GOT3 (cell line): ENCODE measurements around the gene WBP1.

Experiments used
- DNase-seq: peaks from one replicate; lab custom pipeline; 2025; ENCODE audit warnings: mixed read lengths; lab: John Stamatoyannopoulos, UW

The WBP1 gene

GRCh38 chr2:74502720-74503505 lies 44.7 kb downstream of the WBP1 start:
- DNase-seq: peak; percentile 49

DNA sequence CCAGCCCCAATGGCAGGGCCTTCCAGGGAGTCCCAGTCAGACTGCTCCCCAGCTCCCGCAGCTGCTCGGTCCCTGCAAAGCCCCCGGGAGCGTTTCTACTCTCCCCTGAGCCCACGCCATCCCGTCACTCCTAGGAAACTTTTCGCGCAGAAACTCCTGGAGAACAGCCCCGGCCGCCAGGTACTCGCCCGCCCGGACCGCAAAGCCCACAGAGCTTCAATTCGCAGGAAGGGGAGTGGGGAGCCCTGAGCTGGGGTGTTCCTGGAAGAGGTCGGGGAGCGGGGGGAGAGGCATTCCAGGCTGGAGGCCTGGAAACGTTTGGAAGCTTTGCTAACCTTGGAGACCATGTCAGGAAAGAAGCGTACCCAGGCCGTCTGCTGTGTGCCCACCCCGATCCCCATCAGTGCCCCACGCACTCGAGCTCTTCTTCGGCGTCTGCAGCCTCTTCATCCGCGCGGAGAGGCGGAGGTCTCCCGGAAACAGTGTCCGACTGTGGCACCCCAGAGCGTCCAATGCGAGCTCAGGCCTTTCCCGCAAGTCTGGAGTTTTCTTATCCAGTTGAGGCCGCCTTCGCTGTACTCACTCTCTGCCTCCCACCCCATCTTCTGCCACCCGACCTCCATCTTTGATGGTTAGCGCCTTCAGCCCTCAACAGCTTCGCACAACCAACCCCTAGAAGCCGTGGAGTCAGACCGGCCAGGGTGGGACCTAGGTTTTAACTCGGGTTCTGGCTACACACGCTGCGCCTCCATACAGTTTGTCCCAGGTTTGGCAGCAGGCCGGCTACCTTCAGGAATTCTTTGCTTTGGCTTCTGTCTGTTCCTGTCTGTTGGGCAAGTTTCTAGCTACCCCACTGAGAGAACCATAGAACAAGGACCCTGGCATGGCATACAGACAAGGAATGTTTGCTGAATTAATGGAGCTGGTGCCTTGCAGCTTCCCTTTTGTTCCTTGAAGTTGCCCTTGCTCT lies 45.6 kb downstream of the WBP1 start:
- DNase-seq: no peak

GRCh38 chr2:74504591-74504990 lies 46.4 kb downstream of the WBP1 start:
- DNase-seq: no peak

GRCh38 chr2:74505448-74506246 lies 47.4 kb downstream of the WBP1 start:
- DNase-seq: no peak

DNA sequence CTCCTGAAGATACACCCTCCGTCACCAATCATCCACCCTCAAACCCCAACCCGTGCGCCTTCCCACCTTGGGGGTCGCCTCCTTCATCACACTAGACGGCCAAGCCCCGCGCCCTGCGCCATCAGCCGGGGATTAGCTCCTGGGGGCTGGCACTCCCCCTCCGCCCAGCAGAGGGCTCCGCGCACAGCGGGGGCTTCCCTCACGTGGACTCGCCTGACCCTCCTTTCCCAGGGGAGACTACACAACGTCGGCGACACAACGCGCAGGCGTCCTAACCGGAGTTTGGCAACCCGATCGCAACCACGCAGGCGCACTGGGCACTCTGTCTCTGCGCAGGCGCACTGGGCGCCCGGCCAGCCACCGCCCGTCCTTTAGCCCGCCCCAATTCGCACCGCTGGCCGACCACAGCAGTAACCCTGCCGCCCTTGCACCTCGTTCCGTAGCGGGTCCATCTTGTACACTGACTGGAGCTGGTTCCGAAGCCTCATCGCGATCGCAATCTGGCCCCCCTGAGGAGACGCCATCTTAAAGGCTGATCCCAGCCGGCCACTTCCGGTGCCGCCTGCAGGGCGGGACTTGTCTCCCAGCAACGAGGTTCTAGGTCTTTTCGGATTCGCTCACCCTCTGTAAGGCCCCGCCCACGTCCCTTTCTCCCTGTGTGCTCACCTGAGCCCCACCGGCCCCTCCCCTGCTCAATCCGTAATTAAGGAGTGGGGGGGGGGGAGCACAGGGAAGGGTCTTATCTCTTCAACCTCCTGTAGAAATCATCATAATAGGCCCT lies 49.1 kb downstream of the WBP1 start, which contains the start of gene PCGF1:
Gene PCGF1 (minus strand): TSS at position 551 of the 781 bp plus-strand sequence. CDS start 27 bp downstream, at position 524.
- peak; percentile 96 for DNase-seq

DNA sequence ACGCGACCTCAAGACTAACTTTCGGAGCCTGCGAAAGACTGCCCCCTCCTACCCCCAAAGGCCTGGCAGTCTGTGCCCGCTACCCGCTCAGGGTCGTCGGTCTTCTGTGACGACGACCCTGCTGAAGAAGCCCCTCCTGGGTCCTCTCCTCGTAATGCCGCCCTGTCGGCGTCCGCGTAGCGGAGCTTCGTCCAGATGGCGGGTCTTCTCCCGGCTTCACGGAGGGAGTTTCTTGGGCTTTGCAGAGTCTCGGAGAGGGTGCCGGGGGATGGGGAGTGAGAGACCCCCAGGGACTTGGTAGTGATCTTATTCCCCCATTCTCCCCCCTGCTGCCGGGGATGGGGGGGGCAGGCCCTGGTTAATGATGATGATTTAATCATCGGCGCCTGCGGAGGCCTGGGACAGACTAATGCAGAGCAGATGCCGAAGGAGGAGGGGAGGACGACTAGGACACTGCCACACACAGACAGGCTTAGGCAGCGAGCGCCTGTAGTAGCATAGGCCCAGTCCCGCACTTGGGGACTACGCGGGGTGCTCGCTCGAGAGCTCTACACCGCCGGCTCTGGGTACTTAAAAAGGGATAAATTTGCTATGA lies 49.8 kb downstream of the WBP1 start:
- DNase-seq: peak; percentile 34

- no peak for DNase-seq
These were observed 52.0 kb downstream of the WBP1 start for GRCh38 chr2:74510272-74510671.
